HG03439 (cell line): ENCODE measurements around the gene SYCE1.
"Not testable (repeated sequence)": the region's sequence is repeated elsewhere in the genome, so short reads cannot be mapped to it uniquely, and the experiment has no call there.

Experiments
- ATAC-seq: cut with Tn5 transposase; IDR thresholded peaks from one replicate; pipeline ENCODE4 v1.9.1; 2021; ENCODE audit warnings: mild to moderate bottlenecking, moderate library complexity; ENCODE audit not compliant: unreplicated experiment

The SYCE1 gene, protein sequence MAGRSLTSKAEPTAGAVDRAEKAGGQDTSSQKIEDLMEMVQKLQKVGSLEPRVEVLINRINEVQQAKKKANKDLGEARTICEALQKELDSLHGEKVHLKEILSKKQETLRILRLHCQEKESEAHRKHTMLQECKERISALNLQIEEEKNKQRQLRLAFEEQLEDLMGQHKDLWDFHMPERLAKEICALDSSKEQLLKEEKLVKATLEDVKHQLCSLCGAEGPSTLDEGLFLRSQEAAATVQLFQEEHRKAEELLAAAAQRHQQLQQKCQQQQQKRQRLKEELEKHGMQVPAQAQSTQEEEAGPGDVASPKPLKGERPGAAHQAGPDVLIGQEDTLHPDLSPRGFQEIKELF

DNA sequence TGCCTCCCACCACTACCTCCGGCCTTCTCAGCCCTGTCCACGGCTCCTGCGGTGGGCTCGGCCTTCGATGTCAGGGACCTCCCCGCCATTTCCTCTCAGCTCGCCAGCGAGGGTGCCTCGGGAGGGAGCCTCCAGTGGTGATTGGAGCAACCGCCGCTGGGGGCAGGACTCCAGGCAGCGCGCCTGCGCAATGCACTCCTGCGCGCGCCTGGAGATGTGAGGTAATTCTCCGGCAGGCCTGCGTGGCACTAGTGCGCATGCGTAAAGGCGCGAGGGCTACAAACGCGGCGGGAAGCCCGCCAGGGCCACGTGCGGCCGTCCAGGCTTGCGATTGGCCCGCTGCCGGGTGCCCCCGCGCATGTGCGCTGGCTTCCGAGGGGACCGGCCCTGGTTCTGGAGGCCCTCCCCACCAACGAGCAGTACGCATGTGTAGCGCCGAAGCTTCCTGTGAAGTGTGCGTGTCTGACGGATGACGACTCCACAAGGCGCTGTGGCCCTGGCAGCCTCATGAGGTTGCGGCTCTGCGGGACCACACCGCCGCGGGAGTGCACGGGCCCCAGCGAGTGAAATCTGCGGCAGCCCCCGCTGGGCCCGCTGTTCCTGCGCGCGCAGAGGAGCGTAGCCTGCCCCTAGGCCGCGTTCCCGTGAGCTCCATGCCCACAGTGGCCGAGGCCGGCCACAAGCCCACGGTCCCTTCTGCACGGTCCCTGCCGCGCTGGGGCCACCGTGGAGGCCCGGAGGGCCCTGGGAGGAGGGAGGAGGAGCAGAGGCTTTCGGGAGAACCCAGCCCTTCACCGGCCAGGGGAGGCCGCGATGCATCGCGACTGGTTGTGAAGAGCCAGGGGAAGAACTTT, at the start of gene SYCE1:
Gene SYCE1, minus strand, starts transcription at position 143 of the 854 bp plus-strand sequence. Its CDS starts 54 bp downstream, at position 89.
- ATAC-seq, result no peak

DNA sequence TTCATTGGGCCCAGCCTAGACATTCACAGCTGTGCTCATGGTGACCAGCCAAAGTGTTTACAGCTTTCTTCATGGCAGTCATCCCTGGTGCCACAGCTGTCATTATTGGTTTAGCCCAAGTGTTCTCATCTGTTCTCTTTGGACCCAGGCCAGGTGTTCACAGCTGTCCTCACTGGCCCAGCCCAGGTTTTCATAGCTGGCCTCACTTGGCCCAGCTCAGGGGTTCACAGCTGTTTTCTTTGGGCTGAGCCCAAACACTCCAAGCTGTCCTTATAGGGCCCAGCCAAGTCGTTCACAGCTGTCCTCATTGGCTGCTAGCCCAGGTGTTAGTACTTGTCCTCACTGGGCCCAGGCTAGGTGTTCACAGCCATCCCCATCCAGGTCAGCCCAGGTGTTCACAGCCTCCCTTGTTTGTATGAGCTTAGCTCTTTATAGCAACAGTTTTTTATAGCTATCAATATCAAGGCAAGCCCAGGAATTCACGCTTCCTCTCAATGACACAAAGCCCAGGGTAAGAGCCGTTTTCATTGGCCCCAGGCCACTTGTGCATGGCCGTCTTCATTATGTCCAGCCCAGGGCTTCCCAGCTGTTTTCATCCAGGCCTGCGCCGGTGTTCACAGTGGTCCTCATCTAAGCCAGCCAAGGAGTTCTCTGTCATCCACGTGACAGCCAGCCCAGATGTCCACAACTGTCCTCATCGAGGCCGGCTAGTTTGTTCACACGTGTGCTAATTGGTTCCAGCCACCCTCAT, 49.6 kb upstream of the SYCE1 start:
- no peak for ATAC-seq

DNA sequence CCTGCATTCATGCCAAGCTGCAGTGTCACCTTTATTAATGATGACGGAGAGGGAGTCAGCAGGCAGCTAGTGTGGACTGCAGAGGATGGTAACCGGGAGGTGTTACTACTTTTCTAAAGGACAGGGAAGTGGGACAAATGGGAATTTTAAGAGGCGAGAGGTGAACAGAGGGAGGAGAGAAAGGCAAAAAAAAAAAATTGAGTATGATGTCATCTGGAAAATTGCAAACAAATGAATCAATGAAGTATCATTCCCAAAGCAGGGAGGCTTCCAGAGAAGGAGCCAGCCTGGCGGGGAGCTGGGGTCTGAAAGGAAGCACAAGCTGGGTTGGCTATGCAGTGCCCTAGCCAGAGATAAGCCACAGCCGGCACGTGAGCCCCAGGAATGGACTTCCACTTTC, 48.3 kb upstream of the SYCE1 start:
- no peak for ATAC-seq

DNA sequence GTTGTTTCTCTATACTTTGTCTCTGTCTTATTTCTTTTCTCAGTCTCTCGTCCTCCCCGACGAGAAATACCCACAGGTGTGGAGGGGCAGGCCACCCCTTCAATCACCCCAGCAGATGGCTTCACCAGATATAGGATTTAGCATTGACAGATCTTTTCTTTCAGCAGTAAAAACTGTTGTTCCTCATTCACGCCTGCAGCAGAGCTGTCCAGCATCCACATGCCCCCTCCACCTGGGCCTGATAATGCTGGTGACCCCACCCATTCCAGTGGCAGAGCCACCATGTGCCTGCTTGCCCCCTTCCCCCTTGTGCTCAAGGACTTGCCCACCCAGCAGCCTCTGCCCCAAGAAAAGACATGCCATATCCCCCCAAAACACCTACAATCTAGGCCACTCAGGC, 45.7 kb upstream of the SYCE1 start:
- no peak for ATAC-seq

DNA sequence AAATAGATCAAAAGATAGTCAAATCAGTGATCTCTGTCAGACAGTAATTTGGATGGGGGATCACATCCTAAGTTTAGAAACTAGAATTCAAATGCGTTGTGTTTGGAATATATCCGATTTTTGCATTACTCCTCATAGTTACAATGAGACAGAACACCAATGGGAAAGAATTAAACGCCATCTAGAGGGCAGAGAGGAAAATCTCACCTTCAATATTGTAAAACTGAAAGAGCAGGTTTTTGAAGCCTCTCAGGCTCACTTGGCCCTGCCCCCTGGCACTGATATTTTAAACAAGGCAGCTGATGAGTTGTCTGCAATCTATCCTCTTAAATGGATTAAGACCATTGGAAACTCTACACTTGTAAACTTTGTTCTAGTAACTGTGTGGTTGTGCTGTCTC, 43.5 kb upstream of the SYCE1 start:
- no peak for ATAC-seq

DNA sequence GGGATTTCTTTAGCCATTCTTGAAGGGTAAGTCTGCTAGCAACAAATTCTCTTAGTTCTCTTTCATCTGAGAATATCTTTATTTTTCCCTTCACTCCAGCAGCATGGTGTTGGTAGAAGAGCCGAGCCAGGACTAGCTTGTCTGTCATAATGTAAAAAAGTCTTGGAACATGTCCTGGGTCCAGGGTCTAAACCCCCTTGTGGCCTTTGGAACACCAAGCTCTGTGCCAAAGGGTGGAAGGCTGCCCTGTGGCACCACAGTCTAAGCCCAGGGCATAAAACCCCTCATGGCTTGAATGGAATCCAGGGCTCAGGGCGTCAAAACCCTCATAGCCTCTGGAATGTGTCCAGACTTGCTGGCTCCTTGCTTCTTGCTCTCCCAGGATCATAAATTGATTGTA, 38.1 kb upstream of the SYCE1 start:
- ATAC-seq, result not testable (repeated sequence)

DNA sequence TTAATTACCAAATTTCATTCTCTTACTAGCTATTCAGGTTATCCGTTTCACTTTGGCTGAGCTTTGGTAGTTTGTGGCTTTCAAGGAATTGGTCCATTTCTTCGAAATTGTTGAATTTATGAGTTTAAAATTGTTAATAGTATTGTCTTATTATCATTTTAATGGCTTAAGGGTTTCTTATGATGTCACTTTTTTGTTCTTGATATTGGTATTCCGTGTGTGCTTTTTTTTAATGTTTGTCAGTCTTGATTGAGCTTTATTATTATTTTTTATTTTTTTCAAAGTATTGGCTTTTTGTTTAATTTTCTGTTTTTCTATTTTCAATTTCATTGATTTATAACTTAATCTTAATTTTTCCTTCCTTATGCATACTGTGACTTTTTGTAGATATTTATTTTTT, 35.3 kb upstream of the SYCE1 start:
- no peak for ATAC-seq

DNA sequence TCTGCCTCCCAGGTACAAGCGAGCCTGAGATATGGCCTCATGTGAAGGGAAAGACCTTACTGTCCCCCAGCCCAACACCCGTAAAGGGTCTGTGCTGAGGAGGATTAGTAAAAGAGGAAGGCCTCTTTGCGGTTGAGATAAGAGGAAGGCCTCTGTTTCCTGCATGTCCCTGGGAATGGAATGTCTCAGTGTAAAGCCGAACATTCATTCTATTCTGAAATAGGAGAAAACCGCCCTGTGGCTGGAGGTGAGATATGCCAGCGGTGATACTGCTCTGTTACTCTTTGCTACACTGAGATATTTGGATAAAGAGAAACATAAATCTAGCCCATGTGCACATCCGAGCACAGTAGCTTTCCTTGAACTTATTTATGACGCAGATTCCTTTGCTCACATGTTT, 34.5 kb upstream of the SYCE1 start:
- ATAC-seq, result not testable (repeated sequence)

DNA sequence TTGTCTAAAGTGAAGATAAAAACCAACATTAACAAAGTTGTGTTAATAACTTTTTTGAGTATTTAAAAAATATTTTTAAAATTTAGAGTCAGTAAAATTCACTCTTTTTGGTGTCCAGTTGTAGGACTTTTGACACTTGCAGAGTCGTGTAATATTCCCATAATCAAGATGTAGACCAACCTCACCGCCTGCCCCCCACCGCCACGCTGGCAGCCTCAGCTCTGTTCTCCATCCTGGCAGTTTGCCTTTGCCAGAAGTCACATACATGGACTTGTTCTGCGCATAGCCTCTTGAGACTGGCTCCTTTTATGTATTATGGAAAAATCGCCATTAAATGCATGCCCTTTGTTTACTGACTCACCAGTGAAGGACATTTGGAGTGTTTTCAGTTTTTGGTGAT, 27.3 kb upstream of the SYCE1 start:
- ATAC-seq, result no peak

DNA sequence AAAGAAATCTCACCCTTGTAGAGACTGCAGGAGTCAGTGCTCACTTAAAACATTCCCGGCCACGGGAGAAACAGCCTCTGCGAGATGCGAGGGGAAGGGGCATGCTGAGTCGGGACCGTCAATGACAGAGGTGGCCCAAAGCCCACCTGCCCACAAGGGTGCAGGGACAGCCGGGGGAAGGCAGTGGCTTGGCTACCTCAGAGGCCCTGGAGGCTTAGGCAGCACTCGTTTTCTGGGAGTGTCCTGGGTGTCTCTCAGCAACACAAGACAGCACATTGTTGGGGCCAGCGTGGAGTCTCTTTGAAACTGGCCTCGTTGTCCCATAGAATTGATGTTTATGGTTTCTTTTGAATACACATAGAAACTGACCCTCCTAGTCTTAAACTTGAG, 25.6 kb upstream of the SYCE1 start:
- ATAC-seq, result no peak

DNA sequence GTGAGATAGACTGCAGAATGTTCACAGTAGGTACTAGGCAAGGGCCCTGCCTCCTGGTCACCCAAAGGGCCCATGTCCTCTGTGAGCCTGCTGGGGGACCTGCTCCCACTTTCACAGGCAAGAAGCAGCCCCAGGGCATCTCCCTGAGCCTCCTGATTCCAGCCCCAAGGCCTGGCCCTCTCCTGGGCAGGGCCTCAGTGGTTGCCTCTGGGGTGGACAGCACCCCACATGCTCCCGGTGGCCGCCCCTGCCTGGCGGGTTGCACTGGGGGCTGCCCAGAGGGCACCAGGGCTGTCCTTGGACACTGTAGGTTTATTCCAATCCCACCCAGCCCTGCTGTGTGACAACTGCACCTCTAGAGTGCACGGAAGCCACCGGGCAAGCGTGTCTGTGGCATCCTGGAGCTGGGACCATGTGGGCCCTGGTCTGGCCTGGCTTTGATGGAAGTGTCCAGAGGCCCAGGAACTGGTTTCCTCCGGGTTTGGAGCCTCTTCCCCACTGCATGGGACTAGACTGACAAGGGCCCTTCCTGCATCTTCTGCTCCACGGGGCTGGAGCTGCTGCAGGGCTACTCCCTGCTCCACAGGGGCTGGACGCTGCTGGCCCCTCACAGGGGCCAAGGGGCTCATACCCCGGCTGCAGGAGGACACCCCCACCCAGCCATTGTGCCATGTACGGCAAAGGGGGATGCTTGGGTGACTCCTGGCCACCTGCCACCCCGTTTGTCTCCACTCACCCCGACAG, 25.0 kb upstream of the SYCE1 start:
- no peak for ATAC-seq

DNA sequence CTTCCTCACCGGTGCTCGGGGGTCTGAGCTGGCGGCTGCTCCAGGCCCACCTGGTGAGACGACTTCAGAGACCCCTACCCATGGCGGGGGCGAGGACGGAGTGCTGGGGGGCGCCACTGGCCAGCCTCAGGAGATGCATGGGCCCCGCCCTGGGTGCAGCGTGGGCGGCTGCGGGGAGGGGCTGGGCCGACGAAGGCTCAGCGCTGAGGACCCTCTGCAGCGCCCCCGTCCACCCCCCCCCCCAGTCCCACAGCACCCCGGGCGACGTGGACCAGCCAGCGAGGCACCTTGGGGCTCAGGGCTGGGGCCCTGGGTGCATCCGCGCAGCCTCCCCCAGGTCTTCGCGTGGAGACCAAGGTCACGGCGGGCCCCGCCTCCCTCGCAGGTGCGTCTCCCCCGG, 11.7 kb upstream of the SYCE1 start:
- not testable (repeated sequence) for ATAC-seq

DNA sequence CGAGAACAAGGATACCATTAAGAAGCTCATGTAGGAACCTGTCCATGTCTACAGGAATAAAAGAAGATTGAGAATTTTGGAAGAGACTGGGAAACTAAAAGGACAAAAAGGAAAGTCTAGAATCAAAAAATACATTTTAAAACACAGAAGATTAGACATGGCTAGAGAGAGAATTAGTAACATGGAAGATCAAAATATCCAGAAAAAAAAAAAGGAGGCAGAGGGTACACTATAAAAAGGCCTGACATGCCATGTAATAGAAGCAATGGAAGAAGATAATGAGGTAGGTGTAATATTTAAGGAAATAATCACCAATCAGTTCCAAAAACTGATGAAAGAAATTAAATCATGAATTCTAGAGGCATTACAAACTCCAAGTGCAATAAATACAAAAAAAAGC, 8.1 kb upstream of the SYCE1 start:
- not testable (repeated sequence) for ATAC-seq

DNA sequence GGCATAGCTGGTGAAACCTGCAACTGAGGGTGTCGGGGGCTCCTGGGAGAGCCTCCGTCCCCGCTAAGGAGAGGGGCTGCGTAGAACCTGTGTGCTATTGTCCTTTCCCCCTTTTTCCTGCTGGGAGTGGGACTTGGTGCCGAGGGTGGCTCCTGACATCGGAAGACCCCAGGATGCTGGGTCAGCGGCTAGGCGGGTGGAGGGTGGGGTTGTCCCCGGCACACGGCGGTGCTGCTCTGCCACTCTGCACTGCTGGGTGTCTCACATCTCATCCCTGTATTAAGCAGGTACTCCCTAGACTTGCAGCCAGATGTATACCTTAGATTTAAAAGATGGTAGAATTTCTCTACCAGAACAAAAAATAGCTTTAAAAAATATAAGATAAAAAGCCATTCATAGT, 6.7 kb upstream of the SYCE1 start:
- not testable (repeated sequence) for ATAC-seq

DNA sequence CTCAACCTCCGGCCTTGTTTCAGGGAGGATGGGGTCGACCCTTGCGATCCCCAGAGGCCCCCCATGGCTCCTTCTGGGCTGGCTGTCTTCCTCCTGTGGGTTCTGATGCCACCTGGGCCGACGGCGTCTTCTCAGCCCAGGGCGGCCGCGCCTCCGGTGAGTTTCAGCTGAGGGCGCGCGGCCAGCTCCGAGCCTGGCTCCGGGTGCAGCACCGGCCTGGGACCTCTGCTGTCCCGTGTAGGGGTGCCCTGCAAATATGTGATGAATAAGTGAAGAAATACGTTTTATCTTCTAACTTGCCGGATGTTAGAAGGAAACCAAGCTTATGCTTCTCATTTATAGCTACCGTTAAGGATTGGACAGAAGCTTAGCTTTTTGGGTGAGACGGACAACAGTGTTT, 4.4 kb upstream of the SYCE1 start:
- ATAC-seq, result not testable (repeated sequence)

DNA sequence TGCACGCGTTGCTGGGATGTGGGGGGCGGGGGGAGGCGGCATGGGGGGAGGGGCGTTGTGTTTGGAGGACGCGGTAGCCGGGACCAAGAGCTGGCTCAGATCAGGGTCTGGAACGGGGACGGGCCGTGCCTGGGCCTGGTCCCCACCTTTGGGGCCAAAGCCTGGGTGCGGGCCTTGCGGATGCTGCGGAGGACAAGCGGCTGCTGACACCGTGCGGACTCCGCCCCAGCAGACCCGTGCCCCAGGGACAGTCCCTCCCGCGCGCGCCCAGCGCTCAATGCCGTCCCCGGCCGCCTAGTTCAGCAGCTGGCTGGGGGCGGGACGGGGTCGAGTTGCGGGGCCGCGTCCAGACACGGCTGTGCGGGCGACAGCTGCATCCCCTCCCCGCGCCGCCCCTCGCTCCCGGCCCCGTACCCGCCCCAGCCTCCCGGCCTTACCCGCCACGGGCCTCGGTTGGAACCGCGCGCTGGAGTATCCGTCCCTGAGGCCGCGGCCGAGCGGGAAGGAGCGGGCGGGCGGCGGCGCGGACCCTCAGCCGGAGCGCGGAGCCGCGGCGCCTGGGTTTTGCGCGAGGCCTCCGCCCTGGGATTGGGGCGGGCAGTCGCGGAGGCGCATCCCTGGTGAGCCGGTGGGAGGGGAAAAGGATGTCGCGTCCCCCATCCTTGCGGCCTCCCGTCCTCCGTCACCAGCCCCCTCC, 3.6 kb upstream of the SYCE1 start:
- ATAC-seq, result not testable (repeated sequence)

DNA sequence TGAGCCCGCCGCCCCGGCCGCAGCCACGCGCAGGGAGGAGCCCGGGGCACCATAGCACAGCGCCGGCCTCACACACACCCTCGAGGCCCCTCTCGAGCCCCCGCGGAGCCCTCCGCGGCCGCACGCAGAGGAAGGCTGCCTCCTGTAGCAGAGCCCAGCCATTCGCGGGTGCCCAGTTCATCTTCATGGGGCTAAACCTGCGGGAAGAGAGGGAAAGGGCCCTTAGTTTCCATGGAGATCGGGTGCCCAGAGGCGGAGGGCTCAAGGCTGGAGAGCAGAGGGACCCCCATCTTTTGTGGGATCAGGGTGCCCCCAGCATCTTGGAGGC, 2.9 kb upstream of the SYCE1 start:
- no peak for ATAC-seq

DNA sequence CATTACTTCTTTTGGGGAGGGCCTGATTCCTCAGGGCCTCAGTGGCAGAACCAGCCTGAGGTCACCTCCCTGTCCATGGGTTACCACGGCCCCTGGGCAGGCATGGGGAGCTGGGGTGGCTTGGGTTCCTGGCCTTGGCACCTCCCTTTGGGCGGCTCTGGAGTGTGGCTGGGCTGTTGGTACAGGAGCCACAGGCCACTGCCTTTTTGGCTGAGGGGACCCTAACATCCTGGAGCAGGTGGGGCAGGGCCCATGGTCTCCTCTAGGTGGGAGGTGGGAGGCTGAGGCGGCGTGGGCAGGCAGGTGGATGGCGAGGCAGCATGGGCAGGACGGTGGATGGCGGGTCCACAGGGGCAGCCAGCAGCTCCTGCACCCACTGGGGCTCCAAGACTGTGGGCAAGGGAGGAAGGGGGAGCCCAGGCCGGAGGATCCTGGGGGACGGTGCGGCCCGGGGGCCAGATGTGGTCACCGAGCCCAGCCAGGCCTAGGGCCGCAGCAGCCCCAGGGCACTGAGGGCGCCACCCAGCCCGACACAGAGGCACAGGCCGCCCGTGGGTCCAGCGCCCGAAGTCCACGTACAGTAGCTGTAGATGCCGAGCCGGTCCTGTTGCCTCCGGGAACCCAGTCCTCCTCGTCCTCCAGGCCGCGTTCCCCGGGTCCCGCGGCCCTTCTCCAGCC, 2.4 kb upstream of the SYCE1 start:
- no peak for ATAC-seq

DNA sequence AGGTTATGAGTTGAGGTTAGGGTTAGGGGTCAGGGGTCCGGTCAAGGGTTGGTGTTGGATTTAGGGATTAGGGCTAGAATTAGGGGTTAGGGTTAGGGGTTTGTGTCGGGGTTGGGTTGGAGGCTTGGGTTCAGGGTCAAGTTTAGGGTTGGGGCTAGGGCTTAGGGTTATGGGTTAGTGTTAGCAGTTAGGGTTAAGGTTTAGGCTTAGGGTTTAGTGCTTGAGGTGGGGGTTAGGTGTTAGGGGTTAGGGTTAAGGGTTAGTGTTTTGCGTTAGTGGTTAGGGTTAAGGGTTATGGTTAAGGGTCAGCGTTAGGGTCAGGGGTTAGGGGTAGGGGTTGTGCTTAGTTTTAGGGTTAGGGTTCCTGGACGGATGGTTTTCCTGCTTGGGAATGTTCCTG, 1.7 kb upstream of the SYCE1 start:
- ATAC-seq, result no peak

DNA sequence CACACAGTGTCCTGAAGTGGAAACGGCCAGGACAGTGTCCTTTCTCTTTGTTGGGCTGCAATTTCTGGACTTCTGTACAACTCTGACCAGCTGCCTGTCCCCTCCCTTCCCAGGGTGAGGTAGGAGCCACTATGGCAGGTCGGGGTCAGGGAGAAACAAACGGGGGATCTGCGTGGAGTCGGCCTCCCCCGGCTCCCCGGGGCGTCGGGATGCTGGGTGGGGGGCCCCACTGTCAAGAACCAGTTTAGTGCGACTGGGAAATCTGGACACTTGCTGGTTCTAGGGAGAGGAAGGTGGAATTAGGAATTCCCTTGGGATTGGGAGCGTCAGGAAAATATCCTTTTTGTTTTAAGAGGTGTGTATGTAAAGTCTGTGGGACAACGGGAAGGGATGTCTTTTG, 567 bp downstream of the SYCE1 start:
- no peak for ATAC-seq
